Vagina (tissue), 2 donors: Measurements from ENCODE around the gene ZGRF1.

ENCODE experiments used
- CTCF ChIP-seq, 3 experiments: fragments of 450-650 bp in 2 of 3; fragments of 200-600 bp in 1 of 3; sonication (generic) in 1 of 3; IDR thresholded peaks; one replicate each; pipeline ENCODE4 v1.5.1; 2017 to 2019; ENCODE audit warnings: antibody characterized with exemption in 3 of 3, mild to moderate bottlenecking in 2 of 3, moderate library complexity in 2 of 3
- POLR2A ChIP-seq, 2 donors: fragments of 450-650 bp; IDR thresholded peaks; one replicate each; pipeline ENCODE4 v1.6.1; 2017; ENCODE audit warnings: antibody characterized with exemption in 2 of 2, mild to moderate bottlenecking in 2 of 2, moderate library complexity in 2 of 2

GRCh38 chr4:112677519-112678091, 40.9 kb upstream of the ZGRF1 start:
- TF ChIP-seq CTCF (IDR thresholded peaks at IDR 0.05) = no peak
- TF ChIP-seq POLR2A (IDR thresholded peaks at IDR 0.05) = no peak
